ENCODE results near the gene BTG3.

- TF ChIP-seq FOXA1 (IDR thresholded peaks at IDR 0.05) (no peak), FOXM1 (IDR thresholded peaks at IDR 0.05; ENCODE audit: borderline replicate concordance) (no peak), FOXK2 (IDR thresholded peaks at IDR 0.05) (no peak), PKNOX1 (IDR thresholded peaks at IDR 0.05) (no peak), SUZ12 (IDR thresholded peaks at IDR 0.05) (no peak), SP1 (IDR thresholded peaks at IDR 0.05) (no peak), LEF1 (IDR thresholded peaks at IDR 0.05; ENCODE audit: borderline replicate concordance) (no peak), NFRKB (IDR thresholded peaks at IDR 0.05) (no peak), BHLHE40 (IDR thresholded peaks at IDR 0.05; ENCODE audit: borderline replicate concordance) (no peak)
Measured at GRCh38 chr21:17610911-17611310, 1.8 kb downstream of the BTG3 start.
